ENCODE results near the gene SDHAF1.

DNA sequence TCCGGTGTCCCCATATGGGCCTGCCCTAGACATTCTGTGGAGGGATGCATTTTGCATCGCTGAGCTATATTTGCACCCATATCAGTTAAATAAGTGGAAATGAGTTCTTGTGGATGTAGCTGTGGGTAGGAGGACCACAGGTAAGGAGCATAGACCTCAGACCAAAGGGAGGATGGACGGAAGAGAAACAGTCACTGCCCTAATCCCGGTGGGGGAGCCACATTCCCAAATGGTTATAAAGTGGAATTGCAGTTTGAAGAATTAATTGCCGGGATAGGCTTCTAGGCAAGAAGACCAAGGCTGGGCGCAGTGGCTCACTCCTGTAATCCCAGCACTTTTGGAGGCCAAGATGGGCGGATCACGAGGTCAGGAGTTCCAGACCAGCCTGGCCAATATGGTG is 1.8 kb downstream of the SDHAF1 start:
- TF ChIP-seq POLR2A (IDR thresholded peaks at IDR 0.05; ENCODE audit: low read depth, low read length) (no peak), EZH2 (IDR thresholded peaks at IDR 0.05; ENCODE audit: borderline replicate concordance, low read depth, low read length, severe bottlenecking) (no peak), MAX (IDR thresholded peaks at IDR 0.05; ENCODE audit: insufficient read depth, insufficient read length) (no peak)
- TF ChIP-seq, protein P1, sequence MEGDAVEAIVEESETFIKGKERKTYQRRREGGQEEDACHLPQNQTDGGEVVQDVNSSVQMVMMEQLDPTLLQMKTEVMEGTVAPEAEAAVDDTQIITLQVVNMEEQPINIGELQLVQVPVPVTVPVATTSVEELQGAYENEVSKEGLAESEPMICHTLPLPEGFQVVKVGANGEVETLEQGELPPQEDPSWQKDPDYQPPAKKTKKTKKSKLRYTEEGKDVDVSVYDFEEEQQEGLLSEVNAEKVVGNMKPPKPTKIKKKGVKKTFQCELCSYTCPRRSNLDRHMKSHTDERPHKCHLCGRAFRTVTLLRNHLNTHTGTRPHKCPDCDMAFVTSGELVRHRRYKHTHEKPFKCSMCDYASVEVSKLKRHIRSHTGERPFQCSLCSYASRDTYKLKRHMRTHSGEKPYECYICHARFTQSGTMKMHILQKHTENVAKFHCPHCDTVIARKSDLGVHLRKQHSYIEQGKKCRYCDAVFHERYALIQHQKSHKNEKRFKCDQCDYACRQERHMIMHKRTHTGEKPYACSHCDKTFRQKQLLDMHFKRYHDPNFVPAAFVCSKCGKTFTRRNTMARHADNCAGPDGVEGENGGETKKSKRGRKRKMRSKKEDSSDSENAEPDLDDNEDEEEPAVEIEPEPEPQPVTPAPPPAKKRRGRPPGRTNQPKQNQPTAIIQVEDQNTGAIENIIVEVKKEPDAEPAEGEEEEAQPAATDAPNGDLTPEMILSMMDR (IDR thresholded peaks at IDR 0.05; ENCODE audit: extremely low read depth in 1 of 2, insufficient read depth in 1 of 2, low read depth in 1 of 2, low read length in 2 of 2), result no peak
